Neural progenitor cell (in vitro differentiated cells): Measurements from ENCODE around the gene TCF23. TPM values are rescaled to one million over a fixed set of nuclear protein-coding genes. Genes with fewer than 3 reads are reported as not detected.
A peak's percentile ranks its signal among the peaks of the same experiment; 100 is the strongest.
"Not testable (repeated sequence)": the region's sequence is repeated elsewhere in the genome, so short reads cannot be mapped to it uniquely, and the experiment has no call there.

Source experiments
- DNase-seq: peaks from one replicate; pipeline ENCODE4 v3.0.0-alpha.2; 2016; ENCODE audit warnings: low spot score
- H2AFZ ChIP-seq: fragments of 200-600 bp; sonication (generic); replicated peaks from 2 replicates; pipeline ENCODE4 v1.6.1; 2016; ENCODE audit warnings: antibody characterized with exemption
- H3F3A ChIP-seq: fragments of 200-600 bp; sonication (generic); 2 replicates; pipeline ENCODE4 v1.6.1; 2016; ENCODE audit warnings: antibody characterized with exemption, low read depth
- H3K27ac ChIP-seq: fragments of 200-600 bp; sonication (generic); 2 replicates; pipeline ENCODE4 v1.5.1; 2016; ENCODE audit warnings: mild to moderate bottlenecking
- H3K27me3 ChIP-seq: fragments of 200-600 bp; sonication (generic); 2 replicates; pipeline ENCODE4 v1.6.1; 2016; ENCODE audit warnings: mild to moderate bottlenecking, moderate library complexity
- H3K36me3 ChIP-seq: fragments of 200-600 bp; sonication (generic); 2 replicates; pipeline ENCODE4 v1.5.1; 2016
- H3K4me1 ChIP-seq: fragments of 200-600 bp; sonication (generic); 2 replicates; pipeline ENCODE4 v1.6.1; 2016; ENCODE audit warnings: mixed run types
- H3K4me2 ChIP-seq: fragments of 200-600 bp; sonication (generic); 2 replicates; pipeline ENCODE4 v1.6.1; 2016
- H3K4me3 ChIP-seq: fragments of 200-600 bp; sonication (generic); 2 replicates; pipeline ENCODE4 v1.5.1; 2016
- H3K79me2 ChIP-seq: fragments of 200-600 bp; sonication (generic); 2 replicates; pipeline ENCODE4 v1.6.1; 2016; ENCODE audit warnings: low read depth
- H3K9ac ChIP-seq: fragments of 200-600 bp; sonication (generic); 2 replicates; pipeline ENCODE4 v1.6.1; 2016
- H3K9me3 ChIP-seq: fragments of 200-600 bp; sonication (generic); 2 replicates; pipeline ENCODE4 v1.5.1; 2016; ENCODE audit warnings: low read depth
- H4K20me1 ChIP-seq: fragments of 200-600 bp; sonication (generic); 2 replicates; pipeline ENCODE4 v1.6.1; 2016; ENCODE audit warnings: low read depth
- H3K27ac Mint-ChIP-seq: 3 replicates; pipeline ENCODE4 v1.8.0; 2021; ENCODE audit warnings: mixed read lengths
- H3K27me3 Mint-ChIP-seq: 2 replicates; pipeline ENCODE4 v1.8.0; 2022; ENCODE audit warnings: low read depth, mild to moderate bottlenecking, inconsistent platforms, moderate library complexity, mixed read lengths; ENCODE audit not compliant: insufficient read depth
- H3K36me3 Mint-ChIP-seq: 3 replicates; pipeline ENCODE4 v1.8.0; 2021; ENCODE audit warnings: mixed read lengths
- H3K4me1 Mint-ChIP-seq: 3 replicates; pipeline ENCODE4 v1.8.0; 2021; ENCODE audit warnings: mixed read lengths
- H3K4me3 Mint-ChIP-seq: 3 replicates; pipeline ENCODE4 v1.8.0; 2021; ENCODE audit warnings: mild to moderate bottlenecking, moderate library complexity, mixed read lengths
- H3K9me3 Mint-ChIP-seq: 3 replicates; pipeline ENCODE4 v1.8.0; 2020; ENCODE audit warnings: mixed read lengths
- EZH2 ChIP-seq: fragments of 200-600 bp; sonication (generic); IDR thresholded peaks from 2 replicates; pipeline ENCODE4 v1.6.1; 2017; ENCODE audit warnings: antibody characterized with exemption, mild to moderate bottlenecking, moderate library complexity
- EZH2phosphoT487 ChIP-seq: fragments of 200-600 bp; sonication (generic); IDR thresholded peaks from 2 replicates; pipeline ENCODE4 v1.6.1; 2017; ENCODE audit warnings: antibody characterized with exemption
- total RNA-seq: library from RNA; depleted of rRNA; stranded (reverse); fragments of >200 nt; gene quantifications from 2 replicates; pipeline ENCODE4 v1.2.3, GENCODE V29; 2015; ENCODE audit warnings: low replicate concordance
- TF ChIP-seq, protein P1 (sequence below): fragments of 200-600 bp; sonication (generic); IDR thresholded peaks from 2 replicates; pipeline ENCODE4 v1.5.1; 2017; ENCODE audit warnings: antibody characterized with exemption, mild to moderate bottlenecking

Gene TCF23
- total RNA-seq, 1 donor from 2014 or later = not detected

DNA sequence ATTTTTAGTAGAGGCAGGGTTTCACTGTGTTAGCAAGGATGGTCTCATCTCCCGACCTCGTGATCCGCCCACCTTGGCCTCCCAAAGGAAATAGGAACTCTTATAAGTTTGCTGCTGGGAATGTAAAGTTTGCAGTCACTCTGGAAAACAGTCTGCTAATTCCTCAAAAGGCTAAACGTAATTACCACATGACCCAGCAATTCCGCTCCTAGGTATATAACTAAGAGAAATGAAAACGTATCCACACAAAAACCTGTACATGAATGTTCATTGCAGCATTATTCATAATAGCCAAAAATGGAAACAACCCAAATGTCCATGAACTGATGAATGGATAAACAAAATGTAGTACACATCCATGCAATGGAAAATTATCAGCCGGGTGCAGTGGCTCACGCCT lies 41.2 kb downstream of the TCF23 start:
- H3K4me1 Mint-ChIP-seq = no peaks in the 10 kb centered on the region
- Histone ChIP-seq H2AFZ (no peak overlapping the region), H4K20me1 (no peaks in the 10 kb centered on the region), H3K79me2 (no peaks in the 10 kb centered on the region), H3K9me3 (no peaks in the 10 kb centered on the region), H3K4me1 (no peaks in the 10 kb centered on the region), H3K9ac (no peak overlapping the region), H3K36me3 (no peaks in the 10 kb centered on the region), H3K4me3 (no peak overlapping the region), H3K4me2 (no peak overlapping the region), H3F3A (no peaks in the 10 kb centered on the region), H3K27ac (no peak overlapping the region), H3K27me3 (no peaks in the 10 kb centered on the region)
- no peak overlapping the region for H3K4me3 Mint-ChIP-seq
- H3K9me3 Mint-ChIP-seq = no peaks in the 10 kb centered on the region
- DNase-seq = no peak
- no peak for TF ChIP-seq EZH2
- TF ChIP-seq, protein P1, sequence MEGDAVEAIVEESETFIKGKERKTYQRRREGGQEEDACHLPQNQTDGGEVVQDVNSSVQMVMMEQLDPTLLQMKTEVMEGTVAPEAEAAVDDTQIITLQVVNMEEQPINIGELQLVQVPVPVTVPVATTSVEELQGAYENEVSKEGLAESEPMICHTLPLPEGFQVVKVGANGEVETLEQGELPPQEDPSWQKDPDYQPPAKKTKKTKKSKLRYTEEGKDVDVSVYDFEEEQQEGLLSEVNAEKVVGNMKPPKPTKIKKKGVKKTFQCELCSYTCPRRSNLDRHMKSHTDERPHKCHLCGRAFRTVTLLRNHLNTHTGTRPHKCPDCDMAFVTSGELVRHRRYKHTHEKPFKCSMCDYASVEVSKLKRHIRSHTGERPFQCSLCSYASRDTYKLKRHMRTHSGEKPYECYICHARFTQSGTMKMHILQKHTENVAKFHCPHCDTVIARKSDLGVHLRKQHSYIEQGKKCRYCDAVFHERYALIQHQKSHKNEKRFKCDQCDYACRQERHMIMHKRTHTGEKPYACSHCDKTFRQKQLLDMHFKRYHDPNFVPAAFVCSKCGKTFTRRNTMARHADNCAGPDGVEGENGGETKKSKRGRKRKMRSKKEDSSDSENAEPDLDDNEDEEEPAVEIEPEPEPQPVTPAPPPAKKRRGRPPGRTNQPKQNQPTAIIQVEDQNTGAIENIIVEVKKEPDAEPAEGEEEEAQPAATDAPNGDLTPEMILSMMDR = no peak
- no peak for TF ChIP-seq EZH2phosphoT487
- no peak overlapping the region for H3K27ac Mint-ChIP-seq
- no peaks in the 10 kb centered on the region for H3K36me3 Mint-ChIP-seq
- no peaks in the 10 kb centered on the region for H3K27me3 Mint-ChIP-seq

DNA sequence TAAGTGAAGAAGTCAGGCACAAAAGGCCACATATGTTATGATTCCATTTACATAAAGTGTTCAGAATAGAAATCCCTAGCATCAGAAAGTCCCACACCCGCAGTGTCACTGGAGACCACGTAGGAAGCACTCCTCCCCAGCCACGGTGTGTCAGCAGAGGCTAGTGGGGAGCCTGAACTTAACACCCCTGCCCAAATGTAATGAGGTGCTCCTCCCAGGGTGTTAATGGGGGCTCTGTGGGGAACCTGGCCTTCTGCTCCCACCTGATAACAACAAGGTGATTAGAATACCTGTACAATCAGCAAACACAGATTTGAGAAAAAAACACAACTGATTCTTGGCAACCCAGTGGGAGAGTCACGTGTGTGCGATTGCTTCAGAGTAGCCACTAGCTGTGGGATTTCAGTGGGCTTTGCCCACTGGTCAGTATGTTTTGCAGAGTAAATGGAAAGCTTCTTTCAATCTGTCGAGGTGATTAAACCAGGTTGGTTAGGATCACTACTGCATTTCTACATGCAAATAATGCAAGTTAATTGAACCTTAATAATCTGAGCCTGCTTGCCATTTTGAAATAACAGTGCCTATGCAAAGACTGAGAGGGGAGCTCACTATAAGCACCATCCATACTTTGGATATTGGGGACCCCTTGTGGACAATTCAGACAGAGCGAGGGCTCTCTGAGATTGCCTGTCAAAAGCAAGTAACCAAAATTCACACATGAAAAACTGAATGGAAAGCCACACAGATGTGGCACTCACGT lies 42.4 kb downstream of the TCF23 start:
- Histone ChIP-seq H3K79me2 (no peaks in the 10 kb centered on the region), H3K9me3 (no peaks in the 10 kb centered on the region), H2AFZ (peak overlapping the region; percentile 7), H3F3A (no peaks in the 10 kb centered on the region), H3K4me1 (no peaks in the 10 kb centered on the region), H3K27me3 (no peaks in the 10 kb centered on the region), H3K27ac (no peak overlapping the region), H3K9ac (no peak overlapping the region), H3K36me3 (no peaks in the 10 kb centered on the region), H3K4me3 (no peak overlapping the region), H4K20me1 (no peaks in the 10 kb centered on the region), H3K4me2 (no peak overlapping the region)
- H3K27me3 Mint-ChIP-seq = no peaks in the 10 kb centered on the region
- H3K27ac Mint-ChIP-seq = no peak overlapping the region
- H3K4me3 Mint-ChIP-seq = peak overlapping the region; percentile 33
- DNase-seq = peak; percentile 71
- no peaks in the 10 kb centered on the region for H3K4me1 Mint-ChIP-seq
- no peaks in the 10 kb centered on the region for H3K9me3 Mint-ChIP-seq
- H3K36me3 Mint-ChIP-seq = no peaks in the 10 kb centered on the region
- no peak for TF ChIP-seq EZH2
- TF ChIP-seq, protein P1 = peak; percentile 76

DNA sequence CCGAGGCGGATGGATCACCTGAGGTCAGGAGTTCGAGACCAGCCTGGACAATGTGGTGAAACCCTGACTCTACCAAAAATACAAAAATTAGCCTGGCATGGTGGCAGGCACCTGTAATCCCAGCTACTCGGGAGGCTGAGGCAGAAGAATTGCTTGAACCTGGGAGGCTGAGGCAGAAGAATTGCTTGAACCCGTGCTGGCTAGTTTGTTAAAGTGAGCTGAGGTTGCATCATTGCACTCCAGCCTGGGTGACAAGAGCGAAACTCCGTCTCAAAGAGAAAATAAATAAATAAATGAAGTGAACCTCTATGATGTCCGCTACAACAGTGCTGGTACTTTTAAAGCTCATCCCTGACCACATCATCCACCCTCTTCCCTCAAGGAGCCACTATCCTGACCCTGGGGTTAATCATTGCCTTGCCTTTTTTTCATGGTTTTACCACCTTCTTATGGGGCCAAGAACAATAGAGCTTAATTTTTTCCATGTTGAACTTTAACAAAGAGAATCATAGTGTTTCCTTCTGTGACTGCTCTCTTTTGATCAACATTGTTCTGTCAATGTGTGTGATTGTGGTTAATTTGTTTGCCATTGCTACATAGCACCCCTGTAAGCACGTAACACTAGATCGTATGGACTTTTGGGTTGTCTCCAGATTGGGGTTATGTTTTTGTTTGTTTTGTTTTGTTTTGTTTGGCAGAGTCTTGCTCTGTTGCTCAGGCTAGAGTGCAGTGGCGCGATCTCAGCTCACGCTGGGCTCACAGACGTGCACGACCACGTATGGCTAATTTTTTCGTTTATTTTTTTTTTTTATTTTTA lies 45.9 kb downstream of the TCF23 start:
- Mint-ChIP-seq H3K4me1 (no peaks in the 10 kb centered on the region), H3K27ac (no peak overlapping the region), H3K36me3 (peaks cover 3% of the 10 kb centered on the region), H3K9me3 (no peaks in the 10 kb centered on the region), H3K4me3 (no peak overlapping the region), H3K27me3 (no peaks in the 10 kb centered on the region)
- no peaks in the 10 kb centered on the region for H4K20me1 ChIP-seq
- H3K27me3 ChIP-seq = no peaks in the 10 kb centered on the region
- no peaks in the 10 kb centered on the region for H3K79me2 ChIP-seq
- H3K36me3 ChIP-seq = no peaks in the 10 kb centered on the region
- no peaks in the 10 kb centered on the region for H3K9me3 ChIP-seq
- TF ChIP-seq EZH2 = no peak
- TF ChIP-seq EZH2phosphoT487 = no peak
- TF ChIP-seq, protein P1 = no peak
- H3K4me1 ChIP-seq = no peaks in the 10 kb centered on the region
- H3K4me2 ChIP-seq = no peak overlapping the region
- no peaks in the 10 kb centered on the region for H3F3A ChIP-seq
- H3K27ac ChIP-seq = no peak overlapping the region
- no peak overlapping the region for H3K4me3 ChIP-seq
- H2AFZ ChIP-seq = no peak overlapping the region
- no peak for DNase-seq
- no peak overlapping the region for H3K9ac ChIP-seq

DNA sequence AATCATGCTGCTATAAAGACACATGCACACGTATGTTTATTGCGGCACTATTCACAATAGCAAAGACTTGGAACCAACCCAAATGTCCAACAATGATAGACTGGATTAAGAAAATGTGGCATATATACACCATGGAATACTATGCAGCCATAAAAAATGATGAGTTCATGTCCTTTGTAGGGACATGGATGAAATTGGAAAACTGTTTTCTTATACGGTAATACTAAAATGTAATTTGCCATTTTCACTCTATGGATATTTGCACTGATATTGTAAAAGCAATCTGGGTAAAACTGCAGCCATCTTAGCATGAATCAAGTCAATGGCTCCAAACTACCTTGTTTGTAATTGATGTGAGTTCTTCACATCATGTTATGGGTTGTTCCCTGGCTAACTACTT lies 47.0 kb downstream of the TCF23 start:
- H3K27me3 Mint-ChIP-seq, H2AFZ ChIP-seq, DNase-seq, H3K36me3 Mint-ChIP-seq, H3F3A ChIP-seq, H3K36me3 ChIP-seq, H3K9ac ChIP-seq, H4K20me1 ChIP-seq, H3K79me2 ChIP-seq, H3K27ac ChIP-seq, H3K4me3 Mint-ChIP-seq, H3K9me3 Mint-ChIP-seq, H3K4me1 ChIP-seq, H3K9me3 ChIP-seq, H3K4me2 ChIP-seq, H3K27me3 ChIP-seq, H3K4me3 ChIP-seq, H3K4me1 Mint-ChIP-seq, H3K27ac Mint-ChIP-seq: not testable (repeated sequence)

DNA sequence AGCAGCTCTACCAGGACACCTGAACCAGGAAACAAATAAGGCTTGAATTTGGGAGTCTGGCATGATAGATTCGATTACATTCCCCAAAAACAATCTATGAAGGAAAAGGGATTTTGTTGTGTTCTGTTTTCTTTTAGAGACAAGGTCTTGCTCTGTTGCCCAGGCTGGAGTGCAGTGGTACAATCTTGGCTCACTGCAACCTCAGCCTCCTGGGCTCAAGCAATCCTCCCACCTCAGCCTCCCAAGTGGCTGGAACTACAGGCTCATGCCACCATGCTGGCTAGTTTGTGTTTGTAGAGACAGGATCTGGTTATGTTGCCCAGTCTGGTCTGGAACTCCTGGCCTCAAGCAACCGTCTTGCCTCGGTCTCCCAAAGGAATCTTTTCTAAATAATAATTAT lies 49.3 kb downstream of the TCF23 start:
- not testable (repeated sequence) for H3K9me3 Mint-ChIP-seq, H3K4me1 Mint-ChIP-seq, H3K4me1 ChIP-seq, H3K27me3 Mint-ChIP-seq, DNase-seq, H3K79me2 ChIP-seq, H3K9me3 ChIP-seq, H3K36me3 Mint-ChIP-seq, H3K27ac Mint-ChIP-seq, H2AFZ ChIP-seq, H3K9ac ChIP-seq, H3K36me3 ChIP-seq, H3F3A ChIP-seq, H4K20me1 ChIP-seq, H3K4me3 Mint-ChIP-seq, H3K4me2 ChIP-seq, H3K27ac ChIP-seq, H3K27me3 ChIP-seq, H3K4me3 ChIP-seq
